Activated naive CD8-positive, alpha-beta T cell (primary cell): ENCODE data around the gene NPVF.
A peak's percentile ranks its signal among the peaks of the same experiment; 100 is the strongest.

Source experiments
- H3K27ac Mint-ChIP-seq: one replicate; pipeline ENCODE4 v1.8.0; 2021; ENCODE audit warnings: mixed read lengths
- H3K27me3 Mint-ChIP-seq: one replicate; pipeline ENCODE4 v1.8.0; 2021; ENCODE audit warnings: mixed read lengths
- H3K36me3 Mint-ChIP-seq: one replicate; pipeline ENCODE4 v1.8.0; 2021; ENCODE audit warnings: mixed read lengths
- H3K4me1 Mint-ChIP-seq: one replicate; pipeline ENCODE4 v1.8.0; 2021; ENCODE audit warnings: low read depth, mixed read lengths
- H3K4me3 Mint-ChIP-seq: one replicate; pipeline ENCODE4 v1.8.0; 2021; ENCODE audit warnings: mild to moderate bottlenecking, mixed read lengths
- H3K9me3 Mint-ChIP-seq: one replicate; pipeline ENCODE4 v1.8.0; 2021; ENCODE audit warnings: low read depth, mixed read lengths

Gene NPVF

GRCh38 chr7:25207887-25208286 is 20.4 kb downstream of the NPVF start:
- no peak overlapping the region for H3K27ac Mint-ChIP-seq
- no peaks in the 10 kb centered on the region for H3K9me3 Mint-ChIP-seq
- H3K4me3 Mint-ChIP-seq: no peak overlapping the region
- peaks cover 25% of the 10 kb centered on the region for H3K27me3 Mint-ChIP-seq
- no peaks in the 10 kb centered on the region for H3K36me3 Mint-ChIP-seq
- H3K4me1 Mint-ChIP-seq: no peaks in the 10 kb centered on the region

GRCh38 chr7:25206765-25207164 is 21.5 kb downstream of the NPVF start:
- Mint-ChIP-seq H3K4me1 (no peaks in the 10 kb centered on the region), H3K27me3 (peaks cover 25% of the 10 kb centered on the region), H3K9me3 (no peaks in the 10 kb centered on the region), H3K27ac (no peak overlapping the region), H3K36me3 (no peaks in the 10 kb centered on the region), H3K4me3 (no peak overlapping the region)

GRCh38 chr7:25196132-25196896 is 32.0 kb downstream of the NPVF start:
- H3K4me1 Mint-ChIP-seq: no peaks in the 10 kb centered on the region
- no peaks in the 10 kb centered on the region for H3K36me3 Mint-ChIP-seq
- no peak overlapping the region for H3K27ac Mint-ChIP-seq

GRCh38 chr7:25194036-25194435 is 34.2 kb downstream of the NPVF start:
- H3K4me3 Mint-ChIP-seq: no peak overlapping the region
- no peaks in the 10 kb centered on the region for H3K36me3 Mint-ChIP-seq
- H3K27me3 Mint-ChIP-seq: no peaks in the 10 kb centered on the region
- H3K9me3 Mint-ChIP-seq: peaks cover 6% of the 10 kb centered on the region
- H3K4me1 Mint-ChIP-seq: no peaks in the 10 kb centered on the region
- no peak overlapping the region for H3K27ac Mint-ChIP-seq

More at GRCh38 chr7:25196132-25196896, 32.0 kb downstream of the NPVF start:
- H3K9me3 Mint-ChIP-seq: peaks cover 6% of the 10 kb centered on the region
- no peak overlapping the region for H3K4me3 Mint-ChIP-seq
- H3K27me3 Mint-ChIP-seq: no peaks in the 10 kb centered on the region

GRCh38 chr7:25192043-25192442 is 36.2 kb downstream of the NPVF start:
- Mint-ChIP-seq H3K27ac (no peak overlapping the region), H3K4me3 (no peak overlapping the region), H3K4me1 (no peaks in the 10 kb centered on the region), H3K9me3 (peaks cover 6% of the 10 kb centered on the region), H3K27me3 (peaks cover 1% of the 10 kb centered on the region), H3K36me3 (no peaks in the 10 kb centered on the region)

GRCh38 chr7:25189197-25189596 is 39.1 kb downstream of the NPVF start:
- H3K27ac Mint-ChIP-seq: no peak overlapping the region
- H3K4me1 Mint-ChIP-seq: no peaks in the 10 kb centered on the region
- H3K36me3 Mint-ChIP-seq: no peaks in the 10 kb centered on the region
- H3K27me3 Mint-ChIP-seq: peaks cover 4% of the 10 kb centered on the region
- H3K4me3 Mint-ChIP-seq: no peak overlapping the region
- H3K9me3 Mint-ChIP-seq: no peaks in the 10 kb centered on the region

GRCh38 chr7:25187932-25188331 is 40.4 kb downstream of the NPVF start:
- Mint-ChIP-seq H3K27ac (no peak overlapping the region), H3K36me3 (no peaks in the 10 kb centered on the region), H3K4me3 (no peak overlapping the region), H3K9me3 (no peaks in the 10 kb centered on the region), H3K4me1 (no peaks in the 10 kb centered on the region), H3K27me3 (peaks cover 4% of the 10 kb centered on the region)

GRCh38 chr7:25186436-25186835 is 41.9 kb downstream of the NPVF start:
- no peaks in the 10 kb centered on the region for H3K36me3 Mint-ChIP-seq
- no peak overlapping the region for H3K4me3 Mint-ChIP-seq
- H3K27me3 Mint-ChIP-seq: peaks cover 4% of the 10 kb centered on the region
- no peaks in the 10 kb centered on the region for H3K9me3 Mint-ChIP-seq
- peaks cover 1% of the 10 kb centered on the region for H3K4me1 Mint-ChIP-seq
- no peak overlapping the region for H3K27ac Mint-ChIP-seq

- H3K4me1 Mint-ChIP-seq: peaks cover 20% of the 10 kb centered on the region
- H3K27ac Mint-ChIP-seq: no peak overlapping the region
- no peaks in the 10 kb centered on the region for H3K9me3 Mint-ChIP-seq
- H3K27me3 Mint-ChIP-seq: peaks cover 2% of the 10 kb centered on the region
- peak overlapping the region; percentile 84 for H3K4me3 Mint-ChIP-seq
- peaks cover 3% of the 10 kb centered on the region for H3K36me3 Mint-ChIP-seq
These were observed 46.8 kb downstream of the NPVF start for GRCh38 chr7:25181532-25181931.

GRCh38 chr7:25180946-25181345 is 47.3 kb downstream of the NPVF start:
- peaks cover 2% of the 10 kb centered on the region for H3K27me3 Mint-ChIP-seq
- peaks cover 3% of the 10 kb centered on the region for H3K36me3 Mint-ChIP-seq
- peaks cover 20% of the 10 kb centered on the region for H3K4me1 Mint-ChIP-seq
- H3K4me3 Mint-ChIP-seq: peak overlapping the region; percentile 84
- H3K9me3 Mint-ChIP-seq: no peaks in the 10 kb centered on the region
- H3K27ac Mint-ChIP-seq: peak overlapping the region; percentile 68

- H3K27me3 Mint-ChIP-seq: peaks cover 2% of the 10 kb centered on the region
- peak overlapping the region; percentile 84 for H3K4me3 Mint-ChIP-seq
These were observed 47.7 kb downstream of the NPVF start for GRCh38 chr7:25180592-25180923.

GRCh38 chr7:25179771-25180591 is 48.3 kb downstream of the NPVF start:
- peak overlapping the region; percentile 68 for H3K27ac Mint-ChIP-seq
- peak overlapping the region; percentile 84 for H3K4me3 Mint-ChIP-seq
- no peaks in the 10 kb centered on the region for H3K9me3 Mint-ChIP-seq
- H3K4me1 Mint-ChIP-seq: peaks cover 20% of the 10 kb centered on the region
- H3K36me3 Mint-ChIP-seq: peaks cover 3% of the 10 kb centered on the region
- peaks cover 2% of the 10 kb centered on the region for H3K27me3 Mint-ChIP-seq

More at GRCh38 chr7:25180592-25180923, 47.7 kb downstream of the NPVF start:
- H3K9me3 Mint-ChIP-seq: no peaks in the 10 kb centered on the region
- H3K36me3 Mint-ChIP-seq: peaks cover 3% of the 10 kb centered on the region
- peaks cover 20% of the 10 kb centered on the region for H3K4me1 Mint-ChIP-seq
- peak overlapping the region; percentile 68 for H3K27ac Mint-ChIP-seq

GRCh38 chr7:25179325-25179724 is 49.0 kb downstream of the NPVF start:
- Mint-ChIP-seq H3K36me3 (peaks cover 3% of the 10 kb centered on the region), H3K9me3 (no peaks in the 10 kb centered on the region), H3K27me3 (peaks cover under 1% of the 10 kb centered on the region), H3K27ac (peak overlapping the region; percentile 61), H3K4me1 (peaks cover 20% of the 10 kb centered on the region), H3K4me3 (peak overlapping the region; percentile 82)
